ENCODE measurements around the gene GPR25. TPM values are rescaled to one million over a fixed set of nuclear protein-coding genes. Genes with fewer than 3 reads are reported as not detected.

GPR25 gene
- total and polyA plus RNA-seq, 10 of the 15 experiments (the other 5 are each of a cell fraction or from before 2014, with no cell fraction given) = not detected

- TF ChIP-seq ZBTB4 (CRISPR knock-in tag; IDR thresholded peaks at IDR 0.05) (no peak), JUNB (IDR thresholded peaks at IDR 0.05) (peak; percentile 97), ZNF274 (IDR thresholded peaks at IDR 0.05; ENCODE audit: insufficient read depth, insufficient read length) (no peak), BCL3 (IDR thresholded peaks at IDR 0.05; ENCODE audit: borderline replicate concordance, insufficient read depth, low read depth, low read length, poor library complexity, severe bottlenecking) (no peak), IKZF1 (conservative IDR thresholded peaks at IDR 0.05) (peak; percentile 80), ZSCAN29 (IDR thresholded peaks at IDR 0.05) (no peak), IRF4 (IDR thresholded peaks at IDR 0.05; ENCODE audit: low read depth, low read length) (peak; percentile 94), FOS (IDR thresholded peaks at IDR 0.05; ENCODE audit: borderline replicate concordance, extremely low read depth, insufficient read length) (no peak), ZNF384 (IDR thresholded peaks at IDR 0.05; ENCODE audit: borderline replicate concordance, low read depth, low read length) (no peak), TBL1XR1 (IDR thresholded peaks at IDR 0.05; ENCODE audit: low read depth, low read length) (peak; percentile 75), EP300 (IDR thresholded peaks at IDR 0.05; ENCODE audit: borderline replicate concordance in 1 of 2, control insufficient read depth in 1 of 2, low read depth in 2 of 2, low read length in 2 of 2) (peak; percentile 44 to 86; a peak in 3 of 4 replicates), CHD2 (IDR thresholded peaks at IDR 0.05; ENCODE audit: borderline replicate concordance, low read depth, low read length) (peak; percentile 59; the same call in 1 of the 2 replicates), CUX1 (IDR thresholded peaks at IDR 0.05; ENCODE audit: insufficient replicate concordance, low read depth, low read length) (no peak), CEBPB (IDR thresholded peaks at IDR 0.05; ENCODE audit: borderline replicate concordance in 1 of 2, low read depth in 2 of 2, low read length in 2 of 2) (no peak), WRNIP1 (IDR thresholded peaks at IDR 0.05; ENCODE audit: borderline replicate concordance, low read depth, low read length) (no peak), JUND (IDR thresholded peaks at IDR 0.05; ENCODE audit: low read depth, low read length) (peak; percentile 79), NFYB (IDR thresholded peaks at IDR 0.05; ENCODE audit: insufficient read depth, low read depth, low read length) (no peak), ZNF207 (IDR thresholded peaks at IDR 0.05; ENCODE audit: borderline replicate concordance) (no peak), FOXM1 (IDR thresholded peaks at IDR 0.05; ENCODE audit: low read depth, low read length) (peak; percentile 82), NFYA (IDR thresholded peaks at IDR 0.05; ENCODE audit: borderline replicate concordance, low read depth, low read length) (no peak)
These were observed 2.9 kb upstream of the GPR25 start (continued) for GRCh38 chr1:200869753-200870391.
